A549 (cell line): Measurements from ENCODE around the gene CCDC190. TPM values are rescaled to one million over a fixed set of nuclear protein-coding genes. Genes with fewer than 3 reads are reported as not detected.

Source experiments
- ATAC-seq, 2 experiments: fragments of 200-7000 bp in 1 of 2; fragments of >200 bp in 1 of 2; cut with Nextera tagmentation in 1 of 2; cut with Tn5 transposase in 1 of 2; 3 replicates each; pipeline versions ENCODE4 v1.8.0 to v1.9.1; 2018 to 2020; ENCODE audit warnings: mild to moderate bottlenecking in 1 of 2, moderate library complexity in 1 of 2
- CTCF ChIA-PET: fragments of 300-600 bp; sonication (Branson Sonifier 250); formaldehyde crosslinking; extraction: SDS; loops from one replicate; lab custom pipeline; 2021; ENCODE audit warnings: antibody characterized with exemption, inconsistent platforms; lab: Yijun Ruan, JAX
- POLR2A ChIA-PET: fragments of 350-600 bp; formaldehyde crosslinking; extraction: SDS; loops from one replicate; lab custom pipeline; 2021; ENCODE audit warnings: antibody characterized with exemption, inconsistent platforms; lab: Yijun Ruan, JAX
- DNase-seq, 2 experiments: peaks; one replicate each; pipeline versions ENCODE4 v3.0.0 to v3.0.0-alpha.2; 2011 to 2016; ENCODE audit warnings: low read depth in 1 of 2, low spot score in 1 of 2
- FAIRE-seq: peaks from 2 replicates; lab custom pipeline; 2011; peaks lifted over from hg19 to GRCh38; lab: Jason Lieb, UNC
- H3K27ac ChIP-seq, 2 experiments: fragments of >200 bp; sonication (Bioruptor Twin); formaldehyde crosslinking; 3 replicates each; pipeline ENCODE4 v1.5.1; 2016 to 2017
- H3K4me1 ChIP-seq: fragments of >200 bp; sonication (Bioruptor Twin); formaldehyde crosslinking; 3 replicates; pipeline ENCODE4 v1.6.1; 2016
- H3K4me2 ChIP-seq: fragments of >200 bp; sonication (Bioruptor Twin); formaldehyde crosslinking; 3 replicates; pipeline ENCODE4 v1.6.1; 2016
- H3K4me3 ChIP-seq: fragments of >200 bp; sonication (Bioruptor Twin); formaldehyde crosslinking; 3 replicates; pipeline ENCODE4 v1.5.1; 2016
- H3K9me3 ChIP-seq: fragments of >200 bp; sonication (Bioruptor Twin); formaldehyde crosslinking; 3 replicates; pipeline ENCODE4 v1.6.1; 2016
- BCL3 ChIP-seq: fragments of >200 bp; sonication (Bioruptor Twin); formaldehyde crosslinking; IDR thresholded peaks from 3 replicates; pipeline ENCODE4 v1.6.1; 2016
- BHLHE40 ChIP-seq: IDR thresholded peaks from 2 replicates; pipeline ENCODE4 v1.6.1; 2012; ENCODE audit warnings: low read depth, low read length, inconsistent platforms
- CBX2 ChIP-seq: fragments of 200-600 bp; sonication (generic); IDR thresholded peaks from 2 replicates; pipeline ENCODE4 v1.6.1; 2016; ENCODE audit warnings: low read depth, mild to moderate bottlenecking, borderline replicate concordance
- CBX8 ChIP-seq: fragments of 200-600 bp; sonication (generic); IDR thresholded peaks from 2 replicates; pipeline ENCODE4 v1.6.1; 2016
- CEBPB ChIP-seq, 2 experiments: fragments of >200 bp in 1 of 2; sonication (Bioruptor Twin) in 1 of 2; formaldehyde crosslinking in 1 of 2; IDR thresholded peaks; 2 replicates each; pipeline ENCODE4 v1.6.1; 2012 to 2016
- CHD2 ChIP-seq: fragments of 150-350 bp; IDR thresholded peaks from 2 replicates; pipeline ENCODE4 v1.6.1; 2014; ENCODE audit warnings: low read length; ENCODE audit not compliant: partially characterized antibody
- EHF ChIP-seq: fragments of 250-450 bp; sonication (Bioruptor Pico); IDR thresholded peaks from 2 replicates; pipeline ENCODE4 v1.5.0; 2020; ENCODE audit warnings: mild to moderate bottlenecking
- ELK1 ChIP-seq: fragments of 150-350 bp; IDR thresholded peaks from 2 replicates; pipeline ENCODE4 v1.6.1; 2014; ENCODE audit warnings: low read depth, mild to moderate bottlenecking, low read length
- ESRRA ChIP-seq: fragments of 150-350 bp; IDR thresholded peaks from 2 replicates; pipeline ENCODE4 v1.6.1; 2014; ENCODE audit warnings: mild to moderate bottlenecking, low read length, borderline replicate concordance
- HES2 ChIP-seq: fragments of >200 bp; sonication (Bioruptor Twin); formaldehyde crosslinking; IDR thresholded peaks from 2 replicates; pipeline ENCODE4 v1.6.1; 2016
- HOXA7 ChIP-seq: fragments of 250-450 bp; sonication (Bioruptor Pico); IDR thresholded peaks from 2 replicates; pipeline ENCODE4 v1.5.0; 2020; ENCODE audit warnings: mild to moderate bottlenecking, moderate library complexity
- HOXB13 ChIP-seq: fragments of 250-450 bp; sonication (Bioruptor Pico); IDR thresholded peaks from 2 replicates; pipeline ENCODE4 v1.5.0; 2020; ENCODE audit warnings: low read depth, mild to moderate bottlenecking, moderate library complexity
- HOXB5 ChIP-seq: fragments of 250-450 bp; sonication (Bioruptor Pico); IDR thresholded peaks from 2 replicates; pipeline ENCODE4 v1.5.0; 2020; ENCODE audit warnings: mild to moderate bottlenecking, moderate library complexity
- JUNB ChIP-seq: fragments of >200 bp; sonication (Bioruptor Twin); formaldehyde crosslinking; IDR thresholded peaks from 2 replicates; pipeline ENCODE4 v1.6.1; 2016
- NFE2L2 ChIP-seq: fragments of 150-350 bp; conservative IDR thresholded peaks from 2 replicates; pipeline ENCODE4 v1.6.1; 2014; ENCODE audit warnings: low read length
- NPAS2 ChIP-seq: fragments of 250-450 bp; sonication (Bioruptor Pico); IDR thresholded peaks from 2 replicates; pipeline ENCODE4 v1.8.0; 2022; ENCODE audit warnings: mild to moderate bottlenecking, moderate library complexity, borderline replicate concordance
- POLR2A ChIP-seq: IDR thresholded peaks from 2 replicates; pipeline ENCODE4 v1.6.1; 2012; ENCODE audit warnings: mild to moderate bottlenecking, low read length
- RNF2 ChIP-seq: fragments of 200-600 bp; sonication (generic); IDR thresholded peaks from 2 replicates; pipeline ENCODE4 v1.6.1; 2016; ENCODE audit warnings: low read depth, mild to moderate bottlenecking, antibody characterized with exemption, moderate library complexity, borderline replicate concordance
- WGBS: methylation state at CpG from one replicate; pipeline ENCODE4 v1.1.6; 2017; ENCODE audit errors: missing lambda C conversion rate; 5-methylcytosine and 5-hydroxymethylcytosine counted together
- polyA plus RNA-seq, 4 experiments: library from polyadenylated mRNA; depleted of rRNA in 3 of 4; stranded (reverse); fragments of >200 nt; fragmentation: RNase III in 1 of 4; extraction: RNeasy Plus Mini Kit Qiagen cat#74134 plus additional on column Dnase treatment in 1 of 4; gene quantifications; 2 replicates in 3 of 4; 3 replicates in 1 of 4; pipeline ENCODE4 v1.2.3, GENCODE V29; 2011 to 2017
- TF ChIP-seq, protein P1 (sequence below): fragments of 200-600 bp; sonication (generic); IDR thresholded peaks from 2 replicates; pipeline ENCODE4 v1.6.1; 2016; ENCODE audit warnings: antibody characterized with exemption, mild to moderate bottlenecking, moderate library complexity
- TF ChIP-seq, protein P2 (sequence below): fragments of 450-650 bp; IDR thresholded peaks from 2 replicates; pipeline ENCODE4 v1.6.1; 2014; ENCODE audit warnings: antibody characterized with exemption
- TF ChIP-seq, protein P3 (sequence below): IDR thresholded peaks from 2 replicates; pipeline ENCODE4 v1.6.1; 2012

CCDC190 gene
- polyA plus RNA-seq, 2 of the 4 experiments (the other 2 are of a cell fraction), result not detected

DNA sequence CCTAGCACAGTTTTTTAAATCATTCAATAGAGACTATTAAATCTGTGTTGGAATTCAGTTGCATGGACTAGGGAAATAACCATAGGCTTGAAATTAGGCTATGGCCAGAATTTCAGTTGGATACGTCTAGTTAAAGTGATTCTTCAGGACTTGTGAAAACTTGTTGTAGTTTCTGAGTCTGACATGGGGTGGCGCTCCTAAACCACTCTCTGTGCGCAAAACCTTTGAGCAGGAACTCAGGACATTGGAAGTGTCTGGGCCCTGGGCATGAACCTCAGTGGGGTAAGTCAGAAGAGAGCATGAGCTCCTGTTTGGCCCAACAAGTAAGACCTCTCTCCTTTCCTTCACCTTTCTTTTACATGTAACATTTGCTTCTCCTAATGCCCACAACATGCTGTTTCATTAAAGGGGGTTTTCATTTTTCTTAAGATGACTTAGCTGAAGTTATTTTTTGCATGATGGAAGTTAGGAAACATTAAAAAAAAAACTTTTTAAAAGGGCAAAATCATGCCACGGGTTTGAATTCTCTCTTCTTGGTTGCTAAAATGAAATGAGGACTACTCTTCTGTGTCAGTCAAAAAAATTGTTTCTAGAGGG, 17.1 kb upstream of the CCDC190 start (continued):
- TF ChIP-seq, protein P1, sequence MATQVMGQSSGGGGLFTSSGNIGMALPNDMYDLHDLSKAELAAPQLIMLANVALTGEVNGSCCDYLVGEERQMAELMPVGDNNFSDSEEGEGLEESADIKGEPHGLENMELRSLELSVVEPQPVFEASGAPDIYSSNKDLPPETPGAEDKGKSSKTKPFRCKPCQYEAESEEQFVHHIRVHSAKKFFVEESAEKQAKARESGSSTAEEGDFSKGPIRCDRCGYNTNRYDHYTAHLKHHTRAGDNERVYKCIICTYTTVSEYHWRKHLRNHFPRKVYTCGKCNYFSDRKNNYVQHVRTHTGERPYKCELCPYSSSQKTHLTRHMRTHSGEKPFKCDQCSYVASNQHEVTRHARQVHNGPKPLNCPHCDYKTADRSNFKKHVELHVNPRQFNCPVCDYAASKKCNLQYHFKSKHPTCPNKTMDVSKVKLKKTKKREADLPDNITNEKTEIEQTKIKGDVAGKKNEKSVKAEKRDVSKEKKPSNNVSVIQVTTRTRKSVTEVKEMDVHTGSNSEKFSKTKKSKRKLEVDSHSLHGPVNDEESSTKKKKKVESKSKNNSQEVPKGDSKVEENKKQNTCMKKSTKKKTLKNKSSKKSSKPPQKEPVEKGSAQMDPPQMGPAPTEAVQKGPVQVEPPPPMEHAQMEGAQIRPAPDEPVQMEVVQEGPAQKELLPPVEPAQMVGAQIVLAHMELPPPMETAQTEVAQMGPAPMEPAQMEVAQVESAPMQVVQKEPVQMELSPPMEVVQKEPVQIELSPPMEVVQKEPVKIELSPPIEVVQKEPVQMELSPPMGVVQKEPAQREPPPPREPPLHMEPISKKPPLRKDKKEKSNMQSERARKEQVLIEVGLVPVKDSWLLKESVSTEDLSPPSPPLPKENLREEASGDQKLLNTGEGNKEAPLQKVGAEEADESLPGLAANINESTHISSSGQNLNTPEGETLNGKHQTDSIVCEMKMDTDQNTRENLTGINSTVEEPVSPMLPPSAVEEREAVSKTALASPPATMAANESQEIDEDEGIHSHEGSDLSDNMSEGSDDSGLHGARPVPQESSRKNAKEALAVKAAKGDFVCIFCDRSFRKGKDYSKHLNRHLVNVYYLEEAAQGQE, result no peak
- TF ChIP-seq, protein P2, sequence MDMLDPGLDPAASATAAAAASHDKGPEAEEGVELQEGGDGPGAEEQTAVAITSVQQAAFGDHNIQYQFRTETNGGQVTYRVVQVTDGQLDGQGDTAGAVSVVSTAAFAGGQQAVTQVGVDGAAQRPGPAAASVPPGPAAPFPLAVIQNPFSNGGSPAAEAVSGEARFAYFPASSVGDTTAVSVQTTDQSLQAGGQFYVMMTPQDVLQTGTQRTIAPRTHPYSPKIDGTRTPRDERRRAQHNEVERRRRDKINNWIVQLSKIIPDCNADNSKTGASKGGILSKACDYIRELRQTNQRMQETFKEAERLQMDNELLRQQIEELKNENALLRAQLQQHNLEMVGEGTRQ, result no peak
- TF ChIP-seq RNF2 (no peak), HES2 (no peak), CBX2 (no peak), JUNB (no peak)

DNA sequence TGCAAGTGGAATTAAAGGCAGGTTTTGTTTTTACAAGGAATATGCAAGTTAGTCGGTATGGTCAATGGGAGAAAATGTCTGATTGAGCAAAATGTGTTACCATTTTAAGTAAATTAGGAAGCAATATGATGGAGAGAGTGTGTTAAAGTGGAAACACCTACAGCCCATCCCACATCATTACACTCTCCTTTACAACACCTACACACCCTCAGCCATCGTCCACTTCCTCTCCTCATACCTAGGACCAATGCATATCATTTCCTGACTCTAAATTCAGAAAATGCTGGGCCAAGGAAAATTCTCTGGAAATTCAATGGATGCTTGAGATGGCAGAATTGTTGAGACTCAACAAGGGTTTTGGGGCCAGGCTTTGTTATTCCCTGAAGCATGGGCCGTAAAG, 16.4 kb upstream of the CCDC190 start:
- no peak overlapping the region for H3K4me3 ChIP-seq
- no peak for FAIRE-seq
- no peaks in the 10 kb centered on the region for H3K4me1 ChIP-seq
- no peak overlapping the region for H3K4me2 ChIP-seq
- POLR2A ChIA-PET, result no interaction called here
- CTCF ChIA-PET, result interaction anchor here (1.1 to 1.3 kb wide), 2 partner anchors 192 to 195 kb away, joined by 3 to 7 read pairs; partner anchors contain the start of gene RGS4
- TF ChIP-seq HOXB13, result no peak
- no peak for TF ChIP-seq HOXB5 (CRISPR knock-in tag)
- TF ChIP-seq, all 56 proteins: peak for 0
- ATAC-seq (no peak), DNase-seq (no peak)
- 31% methylated on average over 3 of the region's 3 CpGs for WGBS
- no peak overlapping the region for H3K27ac ChIP-seq
- H3K9me3 ChIP-seq, result peaks cover 3% of the 10 kb centered on the region; the same call in 1 of the 3 replicates

DNA sequence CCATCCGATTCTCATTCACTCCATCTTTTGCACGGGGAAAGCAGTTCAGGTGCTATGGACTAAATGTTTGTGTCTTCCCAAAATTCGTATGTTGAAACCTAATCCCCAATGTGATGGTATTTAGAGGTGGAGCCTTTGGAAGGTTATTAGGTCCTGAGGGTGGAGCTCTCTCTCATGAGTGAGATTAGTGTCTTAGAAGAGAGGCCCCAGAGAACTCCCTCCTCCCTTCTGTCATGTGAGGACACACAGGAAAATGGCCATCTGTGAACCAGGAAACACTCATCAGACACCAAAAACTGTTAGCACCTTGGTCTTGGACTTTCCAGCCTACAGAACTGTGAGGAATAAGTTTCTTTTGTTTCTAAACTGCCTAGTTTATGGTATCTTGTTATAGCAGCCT, 15.8 kb upstream of the CCDC190 start:
- Histone ChIP-seq H3K27ac (no peak overlapping the region), H3K9me3 (peaks cover 3% of the 10 kb centered on the region; the same call in 1 of the 3 replicates), H3K4me3 (no peak overlapping the region), H3K4me2 (no peak overlapping the region), H3K4me1 (no peaks in the 10 kb centered on the region)
- DNase-seq, result no peak
- WGBS, result 16% methylated on average over 3 of the region's 3 CpGs
- ChIA-PET CTCF (interaction anchor here (0.9 to 1.3 kb wide), 3 partner anchors 10 to 299 kb away, joined by 3 read pairs; no protein-coding TSS in a partner anchor), POLR2A (no interaction called here)
- ATAC-seq, result no peak
- FAIRE-seq, result no peak
- TF ChIP-seq BHLHE40 (no peak), CBX8 (no peak), CEBPB (IDR thresholded peaks at IDR 0.05) (no peak), HOXA7 (CRISPR knock-in tag) (no peak), BCL3 (no peak), CHD2 (no peak), ESRRA (no peak), EHF (no peak), POLR2A (no peak), ELK1 (no peak), NFE2L2 (no peak), NPAS2 (no peak)
- TF ChIP-seq, protein P3, sequence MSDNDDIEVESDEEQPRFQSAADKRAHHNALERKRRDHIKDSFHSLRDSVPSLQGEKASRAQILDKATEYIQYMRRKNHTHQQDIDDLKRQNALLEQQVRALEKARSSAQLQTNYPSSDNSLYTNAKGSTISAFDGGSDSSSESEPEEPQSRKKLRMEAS, result no peak
- TF ChIP-seq, protein P1, result no peak
- TF ChIP-seq, protein P2, result no peak
